Mesendoderm (in vitro differentiated cells): ENCODE data around the gene BOLA2B.

Experiments used
- DNase-seq: peaks from one replicate; pipeline ENCODE4 v3.0.0; 2013
- H2AK5ac ChIP-seq: 2 replicates; pipeline ENCODE4 v1.6.1; 2013; ENCODE audit warnings: low read length, inconsistent platforms
- H2BK120ac ChIP-seq: 2 replicates; pipeline ENCODE4 v1.6.1; 2013; ENCODE audit warnings: low read depth, mild to moderate bottlenecking, low read length, moderate library complexity, mixed read lengths
- H2BK15ac ChIP-seq: replicated peaks from 2 replicates; pipeline ENCODE4 v1.6.1; 2013; ENCODE audit warnings: low read depth, mild to moderate bottlenecking, moderate library complexity
- H2BK5ac ChIP-seq: 2 replicates; pipeline ENCODE4 v1.6.1; 2013; ENCODE audit warnings: low read length, inconsistent platforms
- H3K18ac ChIP-seq: 2 replicates; pipeline ENCODE4 v1.6.1; 2013; ENCODE audit warnings: mild to moderate bottlenecking, low read length, mixed read lengths
- H3K23ac ChIP-seq: one replicate; pipeline ENCODE4 v1.6.1; 2013; ENCODE audit warnings: low read length
- H3K27ac ChIP-seq: 2 replicates; pipeline ENCODE4 v1.5.1; 2013; ENCODE audit warnings: low read depth, mild to moderate bottlenecking, inconsistent platforms, low read length, moderate library complexity
- H3K27me3 ChIP-seq: 2 replicates; pipeline ENCODE4 v1.6.1; 2013; ENCODE audit warnings: low read length, control low read depth, mild to moderate bottlenecking, inconsistent platforms; ENCODE audit not compliant: insufficient read depth, poor library complexity
- H3K36me3 ChIP-seq: 2 replicates; pipeline ENCODE4 v1.6.1; 2013; ENCODE audit warnings: low read length, inconsistent platforms; ENCODE audit not compliant: control insufficient read depth, insufficient read depth
- H3K4ac ChIP-seq: one replicate; pipeline ENCODE4 v1.6.1; 2013; ENCODE audit warnings: low read depth, mild to moderate bottlenecking, low read length, moderate library complexity
- H3K4me1 ChIP-seq: 2 replicates; pipeline ENCODE4 v1.6.1; 2013; ENCODE audit warnings: low read depth, low read length, inconsistent platforms; ENCODE audit not compliant: control insufficient read depth
- H3K4me2 ChIP-seq: 2 replicates; pipeline ENCODE4 v1.6.1; 2013; ENCODE audit warnings: low read length
- H3K4me3 ChIP-seq: 2 replicates; pipeline ENCODE4 v1.5.1; 2013; ENCODE audit warnings: mild to moderate bottlenecking, low read length
- H3K56ac ChIP-seq: one replicate; pipeline ENCODE4 v1.6.1; 2013; ENCODE audit warnings: low read length
- H3K79me1 ChIP-seq: 2 replicates; pipeline ENCODE4 v1.6.1; 2013; ENCODE audit warnings: low read length, inconsistent platforms
- H3K79me2 ChIP-seq: 2 replicates; pipeline ENCODE4 v1.6.1; 2013; ENCODE audit warnings: mild to moderate bottlenecking, low read length; ENCODE audit not compliant: control insufficient read depth, insufficient read depth
- H3K9ac ChIP-seq: 2 replicates; pipeline ENCODE4 v1.6.1; 2013; ENCODE audit warnings: low read length, inconsistent platforms
- H4K5ac ChIP-seq: one replicate; pipeline ENCODE4 v1.6.1; 2013; ENCODE audit warnings: low read length
- H4K8ac ChIP-seq: one replicate; pipeline ENCODE4 v1.6.1; 2013; ENCODE audit warnings: low read depth, mild to moderate bottlenecking, control low read depth, low read length, moderate library complexity
- WGBS: extraction: QIAGEN DNeasy Blood & Tissue Kit; methylation state at CpG from one replicate; pipeline ENCODE4 v1.1.7; 2013; ENCODE audit warnings: low lambda C conversion rate, missing lambda C conversion rate; ENCODE audit not compliant: insufficient coverage; ENCODE audit errors: extremely low coverage; 5-methylcytosine and 5-hydroxymethylcytosine counted together

BOLA2B gene

DNA sequence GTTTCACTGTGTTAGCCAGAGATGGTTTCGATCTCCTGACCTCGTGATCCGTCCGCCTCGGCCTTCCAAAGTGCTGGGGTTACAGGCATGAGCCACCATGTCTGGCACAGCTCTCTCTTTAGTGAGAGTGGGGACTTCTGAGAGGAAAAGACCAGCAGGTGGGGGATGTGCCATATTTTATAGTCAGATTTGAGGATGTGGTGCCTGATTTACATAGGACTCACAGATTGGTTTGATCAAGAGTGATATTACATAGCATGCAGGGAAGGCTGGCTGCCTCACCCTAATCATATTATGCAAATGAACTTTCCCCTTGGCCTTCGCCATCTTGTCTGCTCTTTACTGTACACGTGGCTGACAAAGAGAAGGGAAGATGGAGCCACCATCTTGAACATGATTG lies 42.4 kb downstream of the BOLA2B start:
- H3K4me1 ChIP-seq: no peaks in the 10 kb centered on the region
- no peak overlapping the region for H4K8ac ChIP-seq
- no peak overlapping the region for H2BK15ac ChIP-seq
- H3K4ac ChIP-seq: no peak overlapping the region
- no peaks in the 10 kb centered on the region for H3K36me3 ChIP-seq
- no peak overlapping the region for H3K4me2 ChIP-seq
- no peak overlapping the region for H3K56ac ChIP-seq
- no peak overlapping the region for H3K23ac ChIP-seq
- H2BK5ac ChIP-seq: no peak overlapping the region
- no peaks in the 10 kb centered on the region for H3K27me3 ChIP-seq
- H3K4me3 ChIP-seq: no peak overlapping the region
- H3K9ac ChIP-seq: no peak overlapping the region
- H3K27ac ChIP-seq: no peak overlapping the region
- H2AK5ac ChIP-seq: no peak overlapping the region
- no CpG with 5 or more reads among the region's 7 CpGs for WGBS
- no peak overlapping the region for H2BK120ac ChIP-seq
- no peaks in the 10 kb centered on the region for H3K79me1 ChIP-seq
- no peak overlapping the region for H3K18ac ChIP-seq
- no peaks in the 10 kb centered on the region for H3K79me2 ChIP-seq
- no peak overlapping the region for H4K5ac ChIP-seq
- DNase-seq: no peak

- Histone ChIP-seq H3K36me3 (no peaks in the 10 kb centered on the region), H3K79me2 (no peaks in the 10 kb centered on the region), H2BK5ac (no peak overlapping the region), H3K27ac (no peak overlapping the region), H3K4ac (no peak overlapping the region), H3K4me2 (no peak overlapping the region), H3K9ac (no peak overlapping the region), H3K4me1 (no peaks in the 10 kb centered on the region), H4K5ac (no peak overlapping the region), H4K8ac (no peak overlapping the region), H3K27me3 (no peaks in the 10 kb centered on the region), H3K56ac (no peak overlapping the region), H3K4me3 (no peak overlapping the region), H2BK120ac (no peak overlapping the region), H2BK15ac (no peak overlapping the region), H3K18ac (no peak overlapping the region), H3K79me1 (no peaks in the 10 kb centered on the region), H3K23ac (no peak overlapping the region), H2AK5ac (no peak overlapping the region)
- DNase-seq: no peak
- no CpG with 5 or more reads among the region's 5 CpGs for WGBS
Observed at GRCh38 chr16:30149250-30149930, 44.1 kb downstream of the BOLA2B start.

DNA sequence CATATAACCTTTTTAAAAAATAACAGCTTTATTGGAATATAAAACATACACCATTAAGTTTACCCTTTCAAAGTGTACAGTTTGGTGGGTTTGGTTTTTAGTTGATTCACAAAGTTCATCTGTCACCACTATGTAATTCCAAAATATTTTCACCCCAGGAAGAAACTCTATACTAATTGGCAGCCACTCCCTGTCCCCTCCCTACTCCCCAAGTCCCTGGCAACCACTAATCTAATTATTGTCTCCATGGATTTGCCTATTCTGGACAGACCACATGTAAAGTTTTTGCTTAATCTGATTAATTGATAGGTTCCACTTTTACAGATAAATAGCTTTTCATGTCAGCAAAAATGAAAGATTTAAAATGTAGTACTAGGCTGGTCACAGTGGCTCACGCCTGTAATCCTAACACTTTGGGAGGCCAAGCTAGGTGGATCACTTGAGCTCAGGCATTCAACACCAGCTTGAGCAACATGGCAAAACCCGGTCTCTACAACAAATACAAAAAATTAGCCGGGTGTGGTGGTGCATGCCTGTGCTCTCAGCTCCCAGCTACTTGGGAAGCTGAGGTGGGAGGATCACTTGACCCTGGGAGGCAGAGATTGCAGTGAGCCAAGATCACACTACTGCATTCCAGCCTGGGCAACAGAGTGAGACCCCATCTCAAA lies 45.5 kb downstream of the BOLA2B start:
- no peak overlapping the region for H2BK120ac ChIP-seq
- no CpG with 5 or more reads among the region's 3 CpGs for WGBS
- no peak overlapping the region for H3K9ac ChIP-seq
- H4K5ac ChIP-seq: no peak overlapping the region
- H3K27ac ChIP-seq: no peak overlapping the region
- no peak overlapping the region for H2AK5ac ChIP-seq
- DNase-seq: no peak
- no peak overlapping the region for H2BK15ac ChIP-seq
- H3K4me1 ChIP-seq: no peaks in the 10 kb centered on the region
- no peaks in the 10 kb centered on the region for H3K27me3 ChIP-seq
- no peak overlapping the region for H3K18ac ChIP-seq
- H3K79me2 ChIP-seq: no peaks in the 10 kb centered on the region
- H3K4me3 ChIP-seq: no peak overlapping the region
- no peak overlapping the region for H3K4me2 ChIP-seq
- no peak overlapping the region for H3K23ac ChIP-seq
- no peak overlapping the region for H3K4ac ChIP-seq
- no peak overlapping the region for H3K56ac ChIP-seq
- no peak overlapping the region for H2BK5ac ChIP-seq
- H3K79me1 ChIP-seq: no peaks in the 10 kb centered on the region
- H4K8ac ChIP-seq: no peak overlapping the region
- H3K36me3 ChIP-seq: no peaks in the 10 kb centered on the region

- H4K8ac ChIP-seq: no peak overlapping the region
- no peak overlapping the region for H2BK5ac ChIP-seq
- H3K9ac ChIP-seq: no peak overlapping the region
- no peak for DNase-seq
- no peak overlapping the region for H2AK5ac ChIP-seq
- no peak overlapping the region for H3K4me2 ChIP-seq
- H3K79me2 ChIP-seq: no peaks in the 10 kb centered on the region
- H3K27me3 ChIP-seq: no peaks in the 10 kb centered on the region
- H3K4ac ChIP-seq: no peak overlapping the region
- H3K23ac ChIP-seq: no peak overlapping the region
- no peaks in the 10 kb centered on the region for H3K79me1 ChIP-seq
- WGBS: no CpG with 5 or more reads among the region's 1 CpG
- no peak overlapping the region for H2BK15ac ChIP-seq
- no peak overlapping the region for H2BK120ac ChIP-seq
- no peaks in the 10 kb centered on the region for H3K36me3 ChIP-seq
- no peak overlapping the region for H3K56ac ChIP-seq
- H3K18ac ChIP-seq: no peak overlapping the region
- no peaks in the 10 kb centered on the region for H3K4me1 ChIP-seq
- no peak overlapping the region for H3K4me3 ChIP-seq
- no peak overlapping the region for H4K5ac ChIP-seq
- H3K27ac ChIP-seq: no peak overlapping the region
Observed at GRCh38 chr16:30145657-30146056, 47.8 kb downstream of the BOLA2B start.

DNA sequence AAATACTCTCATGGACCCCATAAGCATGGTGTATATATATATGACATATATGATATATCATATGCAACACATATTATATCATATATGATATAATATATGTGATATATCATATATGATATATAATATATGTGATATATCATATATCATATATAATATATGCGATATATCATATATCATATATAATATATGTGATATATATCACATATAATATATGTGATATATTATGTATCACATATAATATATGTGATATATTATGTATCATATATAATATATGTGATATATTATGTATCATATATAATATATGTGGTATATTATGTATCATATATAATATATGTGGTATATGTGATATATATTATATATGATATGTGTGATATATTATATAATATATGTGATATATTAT lies 48.5 kb downstream of the BOLA2B start:
- Histone ChIP-seq H3K4ac (no peak overlapping the region), H3K23ac (no peak overlapping the region), H3K9ac (no peak overlapping the region), H2BK5ac (no peak overlapping the region), H3K27me3 (no peaks in the 10 kb centered on the region), H2BK15ac (no peak overlapping the region), H3K56ac (no peak overlapping the region), H3K79me2 (no peaks in the 10 kb centered on the region), H3K4me2 (no peak overlapping the region), H3K79me1 (no peaks in the 10 kb centered on the region), H2BK120ac (no peak overlapping the region), H2AK5ac (no peak overlapping the region), H4K5ac (no peak overlapping the region), H3K4me1 (no peaks in the 10 kb centered on the region), H4K8ac (no peak overlapping the region), H3K18ac (no peak overlapping the region), H3K36me3 (no peaks in the 10 kb centered on the region), H3K27ac (no peak overlapping the region), H3K4me3 (no peak overlapping the region)
- no CpG with 5 or more reads among the region's 1 CpG for WGBS
- no peak for DNase-seq

DNA sequence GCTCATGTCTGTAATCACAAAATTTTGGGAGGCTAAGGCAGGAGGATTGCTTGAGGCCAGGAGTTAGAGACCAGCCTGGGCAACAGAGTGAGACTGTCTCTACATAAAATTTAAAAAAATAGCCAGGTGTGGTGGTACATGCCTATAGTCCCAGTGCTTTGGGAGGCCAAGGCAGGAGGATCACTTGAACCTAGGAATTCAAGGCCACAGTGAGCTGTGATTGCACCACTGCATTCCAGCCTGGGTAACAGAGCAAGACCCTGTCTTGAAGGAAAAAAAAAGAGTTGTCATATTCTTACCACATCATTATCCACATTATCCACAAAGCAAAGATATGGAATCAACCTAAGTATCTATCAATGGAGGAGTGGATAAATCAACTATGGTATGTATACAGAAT lies 49.4 kb downstream of the BOLA2B start:
- Histone ChIP-seq H3K4me3 (no peak overlapping the region), H3K4ac (no peak overlapping the region), H3K4me1 (no peaks in the 10 kb centered on the region), H2BK120ac (no peak overlapping the region), H3K18ac (no peak overlapping the region), H3K9ac (no peak overlapping the region), H3K36me3 (no peaks in the 10 kb centered on the region), H3K56ac (no peak overlapping the region), H3K27ac (no peak overlapping the region), H2AK5ac (no peak overlapping the region), H3K79me1 (no peaks in the 10 kb centered on the region), H3K79me2 (no peaks in the 10 kb centered on the region), H2BK5ac (no peak overlapping the region), H3K23ac (no peak overlapping the region), H2BK15ac (no peak overlapping the region), H4K8ac (no peak overlapping the region), H4K5ac (no peak overlapping the region), H3K27me3 (no peaks in the 10 kb centered on the region), H3K4me2 (no peak overlapping the region)
- no peak for DNase-seq
